GM23248 (cell line): Measurements from ENCODE around the gene DTWD2.
"Not testable (repeated sequence)": the region's sequence is repeated elsewhere in the genome, so short reads cannot be mapped to it uniquely, and the experiment has no call there.

Experiments
- EZH2 ChIP-seq: fragments of 200-600 bp; sonication (generic); IDR thresholded peaks from 2 replicates; pipeline ENCODE4 v1.6.1; 2018; ENCODE audit warnings: antibody characterized with exemption, mild to moderate bottlenecking; ENCODE audit not compliant: insufficient read depth, poor library complexity, severe bottlenecking
- EZH2phosphoT487 ChIP-seq: fragments of 200-600 bp; sonication (generic); IDR thresholded peaks from 2 replicates; pipeline ENCODE4 v1.6.1; 2018; ENCODE audit warnings: antibody characterized with exemption, moderate library complexity, mild to moderate bottlenecking, low read depth; ENCODE audit not compliant: insufficient read depth

DNA sequence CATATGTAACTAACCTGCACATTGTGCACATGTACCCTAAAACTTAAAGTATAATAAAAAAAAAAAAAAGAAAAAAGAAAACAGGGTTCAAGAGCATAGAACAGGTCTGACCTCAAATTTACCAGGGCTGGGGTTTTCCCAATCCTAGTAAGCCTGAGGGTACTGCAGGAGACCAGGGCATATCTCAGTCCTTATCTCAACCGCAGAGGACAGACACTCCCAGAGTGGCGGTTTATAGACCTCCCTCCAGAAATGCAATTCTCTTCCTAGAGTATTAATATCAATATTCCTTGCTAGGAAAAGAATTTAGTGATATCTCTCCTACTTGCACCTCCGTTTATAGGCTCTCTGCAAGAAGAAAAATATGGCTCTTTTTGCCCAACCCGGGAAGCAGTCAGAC, 136.6 kb downstream of the DTWD2 start:
- not testable (repeated sequence) for TF ChIP-seq EZH2, EZH2phosphoT487
